Astrocyte of the cerebellum (primary cell): ENCODE data around the gene DOCK8.

Source experiments
- DNase-seq: peaks from one replicate; pipeline ENCODE4 v3.0.0-alpha.2; 2011; ENCODE audit warnings: low read depth
- H3K4me3 ChIP-seq: 2 replicates; pipeline ENCODE4 v1.5.1; 2011; ENCODE audit warnings: mild to moderate bottlenecking, low read depth, low read length, moderate library complexity
- in situ Hi-C: cut with HindIII; loops from 2 replicates; pipeline ENCODE4 v1.10.0; 2017; ENCODE audit warnings: low sequenced_read_pairs
- TF ChIP-seq, protein P1 (sequence below): IDR thresholded peaks from 2 replicates; pipeline ENCODE4 v1.5.1; 2012; ENCODE audit warnings: low read length, low read depth, moderate library complexity, mild to moderate bottlenecking; ENCODE audit errors: missing control alignments

DOCK8 gene

DNA sequence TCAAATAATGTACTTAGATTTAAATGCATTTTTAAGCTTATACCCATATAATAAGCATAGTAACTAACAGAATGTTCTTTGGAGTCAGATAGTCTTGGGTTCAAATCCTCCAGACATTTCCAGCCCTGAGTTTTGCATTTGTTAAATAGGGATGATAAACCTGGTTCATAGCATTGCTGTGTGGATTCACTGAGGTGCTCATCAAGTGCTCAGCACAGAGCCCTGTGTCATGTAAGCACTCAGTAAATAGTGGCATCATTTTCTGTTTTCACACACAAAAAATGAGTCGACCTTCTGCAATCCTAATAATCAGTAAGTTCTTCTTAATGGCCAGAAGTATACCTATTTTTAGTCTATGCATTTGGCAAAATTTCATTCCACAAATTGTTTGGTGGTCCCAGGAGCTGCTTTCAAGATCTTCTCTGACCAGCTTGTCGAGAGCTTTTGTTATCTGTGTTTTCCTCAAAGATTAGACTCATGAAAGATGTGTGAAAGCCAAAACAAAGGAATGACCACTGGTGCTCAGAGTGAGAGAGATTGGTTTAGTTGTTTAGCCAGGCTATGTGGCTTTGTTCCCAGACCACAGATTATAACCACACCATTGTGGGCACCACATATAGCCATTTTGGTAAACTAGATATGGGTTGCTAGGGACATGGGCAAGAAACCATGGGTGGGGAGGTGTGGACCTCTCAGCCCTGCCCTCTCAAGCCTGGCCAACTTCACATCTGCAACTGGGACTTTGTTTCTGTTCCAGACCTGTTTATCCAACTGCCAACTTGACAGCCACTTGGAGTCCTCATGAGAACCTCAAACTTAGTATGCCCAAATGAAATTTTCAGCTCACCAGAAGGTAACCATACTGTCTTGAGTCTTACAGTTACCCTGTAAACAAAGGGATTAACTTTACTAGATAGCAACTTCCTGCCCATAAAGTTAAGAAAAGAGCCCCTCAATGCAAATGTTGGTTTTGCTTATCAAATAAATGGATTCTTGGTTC lies 45.0 kb downstream of the DOCK8 start:
- no peak overlapping the region for H3K4me3 ChIP-seq
- TF ChIP-seq, protein P1, sequence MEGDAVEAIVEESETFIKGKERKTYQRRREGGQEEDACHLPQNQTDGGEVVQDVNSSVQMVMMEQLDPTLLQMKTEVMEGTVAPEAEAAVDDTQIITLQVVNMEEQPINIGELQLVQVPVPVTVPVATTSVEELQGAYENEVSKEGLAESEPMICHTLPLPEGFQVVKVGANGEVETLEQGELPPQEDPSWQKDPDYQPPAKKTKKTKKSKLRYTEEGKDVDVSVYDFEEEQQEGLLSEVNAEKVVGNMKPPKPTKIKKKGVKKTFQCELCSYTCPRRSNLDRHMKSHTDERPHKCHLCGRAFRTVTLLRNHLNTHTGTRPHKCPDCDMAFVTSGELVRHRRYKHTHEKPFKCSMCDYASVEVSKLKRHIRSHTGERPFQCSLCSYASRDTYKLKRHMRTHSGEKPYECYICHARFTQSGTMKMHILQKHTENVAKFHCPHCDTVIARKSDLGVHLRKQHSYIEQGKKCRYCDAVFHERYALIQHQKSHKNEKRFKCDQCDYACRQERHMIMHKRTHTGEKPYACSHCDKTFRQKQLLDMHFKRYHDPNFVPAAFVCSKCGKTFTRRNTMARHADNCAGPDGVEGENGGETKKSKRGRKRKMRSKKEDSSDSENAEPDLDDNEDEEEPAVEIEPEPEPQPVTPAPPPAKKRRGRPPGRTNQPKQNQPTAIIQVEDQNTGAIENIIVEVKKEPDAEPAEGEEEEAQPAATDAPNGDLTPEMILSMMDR, result no peak
- in situ Hi-C loops, result no loop called here
- no peak for DNase-seq

DNA sequence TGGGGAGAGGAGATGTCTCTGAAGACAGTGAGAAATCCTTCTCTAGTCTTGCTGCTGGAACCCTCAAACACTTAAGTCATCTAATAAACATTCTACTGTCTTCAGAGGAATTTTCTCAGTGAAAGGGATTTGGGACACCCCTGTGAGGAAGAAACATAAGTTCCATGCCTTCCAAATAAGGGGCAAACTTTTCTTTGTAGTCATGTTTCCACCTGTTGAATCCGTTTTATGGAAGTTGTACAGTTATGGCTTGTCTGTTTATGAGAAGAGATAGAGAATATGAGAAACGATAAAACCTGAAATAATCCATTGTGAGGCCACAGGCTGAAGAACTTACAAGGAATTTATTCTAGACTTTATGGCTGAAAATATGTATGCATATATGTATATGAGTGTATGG lies 49.6 kb downstream of the DOCK8 start:
- in situ Hi-C loops, result no loop called here
- TF ChIP-seq, protein P1, result no peak
- DNase-seq, result no peak
- H3K4me3 ChIP-seq, result no peak overlapping the region

DNA sequence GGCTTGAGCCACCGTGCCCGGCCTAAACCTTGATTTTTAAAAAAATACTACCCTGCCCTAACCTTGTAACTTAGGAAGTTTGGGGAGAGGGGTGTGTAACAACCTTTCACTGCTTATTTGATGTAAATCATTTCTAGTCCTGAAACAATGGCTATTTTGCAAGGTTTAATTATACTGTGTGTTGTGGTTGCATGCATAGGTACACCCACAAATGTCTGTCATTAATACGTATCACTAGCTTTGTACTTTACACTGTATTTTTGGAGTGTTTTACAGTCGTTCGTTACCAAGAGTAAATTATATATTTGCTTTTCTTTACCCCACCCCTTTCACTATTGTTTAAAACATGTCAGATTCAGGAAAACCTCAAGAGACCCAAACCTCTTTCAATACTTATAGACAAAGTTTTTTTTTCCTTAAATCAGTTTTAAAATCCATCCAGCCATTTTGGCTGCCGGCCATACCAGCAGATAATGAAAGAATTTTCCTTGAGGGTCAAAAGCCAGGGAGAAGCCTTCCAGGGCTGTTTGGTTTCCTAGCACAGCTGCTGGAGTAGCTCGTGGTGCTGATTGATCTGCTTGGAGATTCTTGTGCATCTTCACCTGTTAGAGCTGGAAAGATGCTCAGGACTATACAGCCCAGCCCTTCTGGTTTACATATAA lies 50.7 kb downstream of the DOCK8 start:
- in situ Hi-C loops, result no loop called here
- no peak overlapping the region for H3K4me3 ChIP-seq
- DNase-seq, result no peak
- TF ChIP-seq, protein P1, result no peak

DNA sequence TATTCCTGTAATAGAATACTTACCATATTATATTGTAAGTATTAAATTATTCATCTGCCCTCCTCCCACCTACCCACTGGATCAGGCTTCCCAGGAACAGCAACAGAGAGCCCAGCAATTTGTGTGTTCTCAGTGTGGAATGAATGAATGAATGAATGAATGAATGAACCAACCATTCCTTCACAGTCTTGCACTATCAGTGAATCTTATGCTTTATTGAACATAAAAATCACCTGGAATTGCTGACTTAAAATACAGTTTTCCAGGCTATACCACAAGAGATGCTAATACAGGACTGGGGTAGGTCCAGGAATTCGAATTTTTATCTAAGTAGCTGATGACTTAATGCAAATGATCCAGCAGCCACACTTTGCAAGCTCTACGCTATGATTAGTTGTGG lies 51.6 kb downstream of the DOCK8 start:
- in situ Hi-C loops, result no loop called here
- DNase-seq, result no peak
- TF ChIP-seq, protein P1, result no peak
- H3K4me3 ChIP-seq, result no peak overlapping the region

DNA sequence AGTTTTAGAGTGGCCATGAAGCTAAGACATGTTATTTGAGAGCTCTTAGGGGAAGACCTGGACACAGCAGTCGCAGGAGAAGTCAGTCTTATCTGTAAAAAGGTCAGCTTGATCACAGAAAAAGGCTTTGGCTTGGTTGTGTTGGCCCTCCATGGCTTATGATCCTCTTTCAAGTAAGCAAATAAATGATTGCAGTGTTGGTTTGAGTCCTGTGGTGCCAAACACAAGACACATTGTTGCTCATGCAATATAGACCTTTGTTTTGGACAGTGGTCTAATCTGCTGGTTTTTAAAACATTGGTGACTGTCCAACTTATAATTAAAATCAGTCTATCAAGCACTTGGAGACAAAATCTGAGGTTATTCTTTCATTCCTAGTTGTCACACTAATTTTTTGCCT lies 54.0 kb downstream of the DOCK8 start:
- DNase-seq, result no peak
- H3K4me3 ChIP-seq, result no peak overlapping the region
- TF ChIP-seq, protein P1, result no peak
- in situ Hi-C loops, result no loop called here

DNA sequence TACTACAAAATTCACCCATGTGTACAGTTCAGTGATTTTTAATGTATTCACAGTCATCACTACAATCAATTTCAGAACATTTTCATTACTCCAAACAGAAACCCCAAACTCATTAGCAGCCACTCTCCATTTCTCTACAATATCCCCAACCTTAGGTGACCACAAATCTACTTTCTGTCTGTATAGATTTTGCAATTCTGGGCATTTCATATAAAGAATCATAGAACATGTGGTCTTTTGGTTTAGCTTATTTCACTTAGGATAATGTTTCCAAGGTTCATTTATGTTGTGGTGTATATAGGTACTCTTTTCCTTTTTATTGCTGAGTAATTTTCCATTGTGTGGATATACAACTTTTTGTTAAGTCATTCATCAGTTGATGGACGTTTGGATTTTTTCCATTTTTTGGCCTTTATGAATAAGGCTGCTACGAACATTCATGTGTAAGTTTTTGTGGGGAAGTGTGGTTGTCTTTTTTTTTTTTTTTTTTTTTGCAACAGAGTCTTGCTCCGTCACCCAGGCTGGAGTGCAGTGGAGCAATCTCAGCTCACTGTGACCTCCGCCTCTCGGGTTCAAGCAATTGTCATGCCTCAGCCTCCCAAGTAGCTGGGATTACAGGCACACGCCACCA lies 54.5 kb downstream of the DOCK8 start:
- TF ChIP-seq, protein P1, result no peak
- no peak overlapping the region for H3K4me3 ChIP-seq
- in situ Hi-C loops, result no loop called here
- no peak for DNase-seq
